Measurements from ENCODE around the gene ADAMTS12. TPM values are rescaled to one million over a fixed set of nuclear protein-coding genes. Genes with fewer than 3 reads are reported as not detected.

ADAMTS12 gene
- polyA plus RNA-seq, 1 of the 3 experiments (the other 2 are of a cell fraction): 2.5 TPM

GRCh38 chr5:33489481-33490067 is 402.2 kb downstream of the ADAMTS12 start:
- ChIA-PET POLR2A (no interaction called here), CTCF (no interaction called here)
- no peaks in the 10 kb centered on the region for H3K27me3 ChIP-seq (ENCODE audit: insufficient read depth)
- no peak overlapping the region for H2AFZ ChIP-seq (ENCODE audit: low read depth)
- no peak for TF ChIP-seq SIN3A (IDR thresholded peaks at IDR 0.05; ENCODE audit: borderline replicate concordance, low read depth, low read length)
- TF ChIP-seq MXI1 (IDR thresholded peaks at IDR 0.05; ENCODE audit: low read depth, low read length): no peak
- no peak for TF ChIP-seq TEAD4 (IDR thresholded peaks at IDR 0.05; ENCODE audit: borderline replicate concordance, insufficient read depth)
- TF ChIP-seq JUND (IDR thresholded peaks at IDR 0.05): no peak
- no peak for TF ChIP-seq SMC3 (IDR thresholded peaks at IDR 0.05; ENCODE audit: low read depth, low read length)
- TF ChIP-seq ZBTB33 (IDR thresholded peaks at IDR 0.05; ENCODE audit: borderline replicate concordance, low read depth): no peak
- no peak for TF ChIP-seq RFX5 (IDR thresholded peaks at IDR 0.05; ENCODE audit: low read length)
- TF ChIP-seq, protein P1, sequence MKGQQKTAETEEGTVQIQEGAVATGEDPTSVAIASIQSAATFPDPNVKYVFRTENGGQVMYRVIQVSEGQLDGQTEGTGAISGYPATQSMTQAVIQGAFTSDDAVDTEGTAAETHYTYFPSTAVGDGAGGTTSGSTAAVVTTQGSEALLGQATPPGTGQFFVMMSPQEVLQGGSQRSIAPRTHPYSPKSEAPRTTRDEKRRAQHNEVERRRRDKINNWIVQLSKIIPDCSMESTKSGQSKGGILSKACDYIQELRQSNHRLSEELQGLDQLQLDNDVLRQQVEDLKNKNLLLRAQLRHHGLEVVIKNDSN (IDR thresholded peaks at IDR 0.05; ENCODE audit: borderline replicate concordance, low read depth): no peak
- TF ChIP-seq, protein P2, sequence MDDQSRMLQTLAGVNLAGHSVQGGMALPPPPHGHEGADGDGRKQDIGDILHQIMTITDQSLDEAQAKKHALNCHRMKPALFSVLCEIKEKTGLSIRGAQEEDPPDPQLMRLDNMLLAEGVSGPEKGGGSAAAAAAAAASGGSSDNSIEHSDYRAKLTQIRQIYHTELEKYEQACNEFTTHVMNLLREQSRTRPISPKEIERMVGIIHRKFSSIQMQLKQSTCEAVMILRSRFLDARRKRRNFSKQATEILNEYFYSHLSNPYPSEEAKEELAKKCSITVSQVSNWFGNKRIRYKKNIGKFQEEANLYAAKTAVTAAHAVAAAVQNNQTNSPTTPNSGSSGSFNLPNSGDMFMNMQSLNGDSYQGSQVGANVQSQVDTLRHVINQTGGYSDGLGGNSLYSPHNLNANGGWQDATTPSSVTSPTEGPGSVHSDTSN (IDR thresholded peaks at IDR 0.05): no peak
- TF ChIP-seq RCOR1 (IDR thresholded peaks at IDR 0.05; ENCODE audit: low read length): no peak
- no peak for TF ChIP-seq GATA2 (CRISPR knock-in tag; IDR thresholded peaks at IDR 0.05)
- TF ChIP-seq TCF12 (IDR thresholded peaks at IDR 0.05): no peak
- TF ChIP-seq, protein P3, sequence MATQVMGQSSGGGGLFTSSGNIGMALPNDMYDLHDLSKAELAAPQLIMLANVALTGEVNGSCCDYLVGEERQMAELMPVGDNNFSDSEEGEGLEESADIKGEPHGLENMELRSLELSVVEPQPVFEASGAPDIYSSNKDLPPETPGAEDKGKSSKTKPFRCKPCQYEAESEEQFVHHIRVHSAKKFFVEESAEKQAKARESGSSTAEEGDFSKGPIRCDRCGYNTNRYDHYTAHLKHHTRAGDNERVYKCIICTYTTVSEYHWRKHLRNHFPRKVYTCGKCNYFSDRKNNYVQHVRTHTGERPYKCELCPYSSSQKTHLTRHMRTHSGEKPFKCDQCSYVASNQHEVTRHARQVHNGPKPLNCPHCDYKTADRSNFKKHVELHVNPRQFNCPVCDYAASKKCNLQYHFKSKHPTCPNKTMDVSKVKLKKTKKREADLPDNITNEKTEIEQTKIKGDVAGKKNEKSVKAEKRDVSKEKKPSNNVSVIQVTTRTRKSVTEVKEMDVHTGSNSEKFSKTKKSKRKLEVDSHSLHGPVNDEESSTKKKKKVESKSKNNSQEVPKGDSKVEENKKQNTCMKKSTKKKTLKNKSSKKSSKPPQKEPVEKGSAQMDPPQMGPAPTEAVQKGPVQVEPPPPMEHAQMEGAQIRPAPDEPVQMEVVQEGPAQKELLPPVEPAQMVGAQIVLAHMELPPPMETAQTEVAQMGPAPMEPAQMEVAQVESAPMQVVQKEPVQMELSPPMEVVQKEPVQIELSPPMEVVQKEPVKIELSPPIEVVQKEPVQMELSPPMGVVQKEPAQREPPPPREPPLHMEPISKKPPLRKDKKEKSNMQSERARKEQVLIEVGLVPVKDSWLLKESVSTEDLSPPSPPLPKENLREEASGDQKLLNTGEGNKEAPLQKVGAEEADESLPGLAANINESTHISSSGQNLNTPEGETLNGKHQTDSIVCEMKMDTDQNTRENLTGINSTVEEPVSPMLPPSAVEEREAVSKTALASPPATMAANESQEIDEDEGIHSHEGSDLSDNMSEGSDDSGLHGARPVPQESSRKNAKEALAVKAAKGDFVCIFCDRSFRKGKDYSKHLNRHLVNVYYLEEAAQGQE (IDR thresholded peaks at IDR 0.05; ENCODE audit: low read depth, low read length): no peak
- no peak for TF ChIP-seq ELF1 (IDR thresholded peaks at IDR 0.05)
- TF ChIP-seq NFIC (IDR thresholded peaks at IDR 0.05; ENCODE audit: borderline replicate concordance): no peak
- no peak for TF ChIP-seq MEF2A (IDR thresholded peaks at IDR 0.05; ENCODE audit: borderline replicate concordance, low read depth)
- no peak for TF ChIP-seq FOXJ3 (CRISPR knock-in tag; IDR thresholded peaks at IDR 0.05)
- no peak overlapping the region for H3K4me2 ChIP-seq
- H3K9me3 ChIP-seq: no peaks in the 10 kb centered on the region
- no peak overlapping the region for H3K4me3 ChIP-seq (ENCODE audit: low read depth in 2 of 2, low read length in 1 of 2)
- no peaks in the 10 kb centered on the region for H3F3A ChIP-seq (replicated peaks; ENCODE audit: insufficient read depth)
- WGBS (ENCODE audit: low lambda C conversion rate): 72% methylated on average over 6 of the region's 6 CpGs
- no peaks in the 10 kb centered on the region for H3K79me2 ChIP-seq (ENCODE audit: insufficient read depth)
- H4K20me1 ChIP-seq (ENCODE audit: insufficient read depth): no peaks in the 10 kb centered on the region
- H3K27ac ChIP-seq (ENCODE audit: low read depth in 2 of 2, low read length in 1 of 2): no peak overlapping the region
- H3K9me2 ChIP-seq: no peaks in the 10 kb centered on the region
- no peak for DNase-seq
- no peaks in the 10 kb centered on the region; a peak in 1 of 4 replicates for H3K4me1 ChIP-seq (ENCODE audit: control insufficient read depth in 1 of 2, insufficient read depth in 2 of 2, low read depth in 1 of 2, low read length in 1 of 2)
- no peaks in the 10 kb centered on the region for H3K36me3 ChIP-seq (replicated peaks in 1 of 2; ENCODE audit: control insufficient read depth in 1 of 2, insufficient read depth in 2 of 2, low read length in 1 of 2)
- no peak overlapping the region for H3K9ac ChIP-seq

Data from SK-N-SH (cell line).